T-helper 17 cell (primary cell): Measurements from ENCODE around the gene TNFRSF11A. TPM values are rescaled to one million over a fixed set of nuclear protein-coding genes. Genes with fewer than 3 reads are reported as not detected.

ENCODE experiments used
- ATAC-seq: fragments of 150-1000 bp; cut with Tn5 transposase; 2 replicates; pipeline ENCODE4 v1.10.0; 2021; ENCODE audit warnings: mild to moderate bottlenecking, moderate library complexity
- DNase-seq, 3 donors: peaks; one replicate each; pipeline versions ENCODE4 v3.0.0 to v3.0.0-alpha.2; 2020 to 2021
- H3K9me3 ChIP-seq: one replicate; pipeline ENCODE4 v1.7.0; 2013; ENCODE audit warnings: low read length, mild to moderate bottlenecking; ENCODE audit not compliant: control insufficient read depth, poor library complexity, severe bottlenecking
- H3K27ac Mint-ChIP-seq: one replicate; pipeline ENCODE4 v1.8.0; 2022; ENCODE audit warnings: mild to moderate bottlenecking, moderate library complexity, mixed read lengths
- H3K27me3 Mint-ChIP-seq: one replicate; pipeline ENCODE4 v1.8.0; 2022; ENCODE audit warnings: mixed read lengths
- H3K36me3 Mint-ChIP-seq: one replicate; pipeline ENCODE4 v1.8.0; 2022; ENCODE audit warnings: low read depth, mixed read lengths
- H3K4me1 Mint-ChIP-seq: one replicate; pipeline ENCODE4 v1.8.0; 2022; ENCODE audit warnings: mild to moderate bottlenecking, mixed read lengths
- H3K4me3 Mint-ChIP-seq: one replicate; pipeline ENCODE4 v1.8.0; 2022; ENCODE audit warnings: mild to moderate bottlenecking, moderate library complexity, mixed read lengths
- total RNA-seq, 4 donors: library from RNA in 2 of 4; stranded (reverse) in 2 of 4; gene quantifications; one replicate each; pipeline ENCODE4 v1.2.3 and lab custom pipeline; 2022 to 2026

Gene TNFRSF11A
- total RNA-seq, 2 donors from 2014 or later, result 1.2 to 3.1 TPM

DNA sequence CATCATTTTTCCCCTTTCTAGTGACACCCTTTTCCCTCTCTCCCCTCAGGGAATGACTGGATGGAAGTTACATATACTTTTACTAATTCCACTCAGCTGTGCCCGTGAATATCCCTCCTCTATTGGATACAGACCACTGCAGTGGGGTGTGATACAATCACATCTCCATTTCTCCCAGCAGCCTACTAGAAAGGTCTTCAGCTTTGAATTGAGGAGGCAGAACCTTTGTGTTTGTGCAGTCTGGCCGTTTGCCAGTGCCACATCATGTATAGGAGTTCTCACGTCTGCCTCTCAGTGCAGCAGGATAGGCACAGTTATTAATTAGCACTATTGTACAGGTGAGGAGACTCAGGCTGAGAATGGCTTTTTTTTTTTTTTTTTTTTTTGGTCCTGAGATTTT is 16.4 kb downstream of the TNFRSF11A start:
- Mint-ChIP-seq H3K4me3 (no peak overlapping the region), H3K4me1 (peaks cover 4% of the 10 kb centered on the region)

DNA sequence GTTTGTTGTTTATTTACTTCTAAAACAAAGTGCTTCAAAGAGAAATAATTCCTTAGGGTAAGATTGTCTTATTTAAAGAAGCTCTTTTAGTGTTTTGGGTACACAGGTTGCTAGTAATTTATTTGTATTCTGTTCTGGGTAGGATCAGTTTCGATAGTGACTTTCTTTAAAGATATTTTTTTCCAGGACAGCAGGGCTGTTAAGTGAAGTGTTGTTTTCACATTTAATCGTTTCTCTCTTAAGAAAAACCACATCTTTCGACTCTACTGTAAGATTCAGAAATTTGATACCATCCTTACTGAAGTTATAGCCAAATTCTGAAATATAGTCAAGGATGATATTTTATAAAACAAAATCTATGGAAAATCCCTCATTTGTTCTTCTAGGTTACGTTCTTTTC is 17.8 kb downstream of the TNFRSF11A start:
- ATAC-seq, result no peak
- H3K4me1 Mint-ChIP-seq, result peaks cover 11% of the 10 kb centered on the region
- H3K27ac Mint-ChIP-seq, result no peak overlapping the region
- H3K27me3 Mint-ChIP-seq, result peaks cover 38% of the 10 kb centered on the region
- H3K4me3 Mint-ChIP-seq, result no peak overlapping the region
- H3K9me3 ChIP-seq, result no peaks in the 10 kb centered on the region
- H3K36me3 Mint-ChIP-seq, result peaks cover 2% of the 10 kb centered on the region
- no peak for DNase-seq

More for the DNA sequence above, 16.4 kb downstream of the TNFRSF11A start:
- Mint-ChIP-seq H3K36me3 (peaks cover 2% of the 10 kb centered on the region), H3K27me3 (peaks cover 42% of the 10 kb centered on the region), H3K27ac (no peak overlapping the region)
- DNase-seq, result no peak
- H3K9me3 ChIP-seq, result no peaks in the 10 kb centered on the region
- ATAC-seq, result no peak

DNA sequence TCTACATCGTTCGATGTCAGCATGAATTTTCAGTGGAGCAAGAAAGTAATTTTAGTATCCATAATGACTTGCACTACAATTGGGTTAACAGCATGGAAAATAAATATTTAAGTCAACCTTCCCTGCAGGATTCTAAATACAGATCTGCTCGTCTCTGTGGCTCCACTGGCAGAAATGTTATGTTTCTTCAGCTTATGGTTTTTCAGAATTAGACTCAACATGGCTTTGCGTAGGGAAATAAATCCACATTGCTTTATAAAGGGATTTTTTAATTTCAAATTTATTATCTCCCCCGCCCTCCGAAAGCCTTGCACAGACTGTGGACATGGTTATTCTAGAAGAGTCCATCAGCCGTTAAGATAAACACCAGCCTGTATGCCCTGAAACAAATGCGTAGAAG is 18.2 kb downstream of the TNFRSF11A start:
- Mint-ChIP-seq H3K4me1 (peaks cover 11% of the 10 kb centered on the region), H3K36me3 (peaks cover 2% of the 10 kb centered on the region), H3K27me3 (peaks cover 34% of the 10 kb centered on the region), H3K4me3 (no peak overlapping the region), H3K27ac (no peak overlapping the region)
- DNase-seq (no peak), ATAC-seq (no peak)
- H3K9me3 ChIP-seq, result no peaks in the 10 kb centered on the region

DNA sequence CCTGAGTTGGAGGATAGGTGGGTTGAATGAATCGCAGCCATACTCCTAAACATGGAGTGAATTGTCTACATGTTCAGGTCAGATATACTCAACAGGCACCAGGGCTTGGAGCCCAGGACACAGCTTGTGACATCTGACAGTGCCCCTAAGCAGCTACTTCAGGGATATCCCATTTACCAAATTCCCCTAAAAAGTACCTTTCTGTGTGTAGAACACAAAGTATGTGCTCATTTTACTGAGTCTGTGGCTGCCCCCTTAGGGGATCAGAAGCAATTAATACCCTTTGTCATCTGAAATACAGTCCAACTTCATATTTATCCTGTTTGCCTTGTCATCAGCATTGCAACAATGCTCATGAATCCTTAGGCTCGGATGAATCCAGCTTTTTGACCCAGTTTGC is 20.8 kb downstream of the TNFRSF11A start:
- no peak overlapping the region for H3K27ac Mint-ChIP-seq
- no peak for ATAC-seq

DNA sequence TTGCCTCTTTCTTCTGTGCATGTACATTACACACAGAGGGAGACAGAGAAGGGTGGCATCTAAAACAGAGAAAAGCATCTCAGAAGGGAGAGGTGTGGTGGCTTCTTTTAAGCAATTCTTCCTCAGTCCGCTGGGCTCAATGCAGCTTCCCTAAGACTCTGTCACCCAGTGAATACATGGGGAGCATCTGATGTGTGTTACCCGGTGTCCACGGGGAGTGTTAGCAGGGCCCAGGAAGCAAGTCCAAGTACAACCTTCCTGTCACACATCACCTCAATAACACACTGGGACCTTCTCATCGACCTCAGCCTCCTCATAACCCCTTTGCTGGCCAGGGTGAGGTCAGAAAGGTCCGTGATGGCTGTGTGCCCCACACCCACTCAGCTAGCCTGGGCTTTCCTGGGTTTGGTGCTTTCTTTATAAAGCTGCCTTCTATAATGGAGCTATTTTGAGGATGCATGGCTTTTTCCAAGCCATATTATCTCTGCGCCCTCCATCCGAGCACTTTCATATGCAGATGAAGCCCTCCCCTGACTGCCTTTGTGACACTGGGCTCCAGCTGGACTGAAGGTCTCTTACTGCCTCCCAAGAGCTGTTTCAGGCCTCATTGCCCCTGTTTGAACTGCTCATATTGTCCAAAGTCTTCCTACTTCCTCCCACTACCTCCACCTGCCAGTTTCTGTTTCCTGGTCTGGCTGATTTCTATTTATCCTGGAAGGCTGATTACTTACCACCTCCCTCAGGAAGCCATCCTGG is 21.4 kb downstream of the TNFRSF11A start:
- Mint-ChIP-seq H3K4me1 (peaks cover 12% of the 10 kb centered on the region), H3K27ac (peak overlapping the region; percentile 47)
- no peak for ATAC-seq

More for the DNA sequence above, 20.8 kb downstream of the TNFRSF11A start:
- Mint-ChIP-seq H3K4me1 (peaks cover 12% of the 10 kb centered on the region), H3K36me3 (no peaks in the 10 kb centered on the region), H3K4me3 (no peak overlapping the region), H3K27me3 (peaks cover 22% of the 10 kb centered on the region)
- no peaks in the 10 kb centered on the region for H3K9me3 ChIP-seq
- DNase-seq, result no peak

DNA sequence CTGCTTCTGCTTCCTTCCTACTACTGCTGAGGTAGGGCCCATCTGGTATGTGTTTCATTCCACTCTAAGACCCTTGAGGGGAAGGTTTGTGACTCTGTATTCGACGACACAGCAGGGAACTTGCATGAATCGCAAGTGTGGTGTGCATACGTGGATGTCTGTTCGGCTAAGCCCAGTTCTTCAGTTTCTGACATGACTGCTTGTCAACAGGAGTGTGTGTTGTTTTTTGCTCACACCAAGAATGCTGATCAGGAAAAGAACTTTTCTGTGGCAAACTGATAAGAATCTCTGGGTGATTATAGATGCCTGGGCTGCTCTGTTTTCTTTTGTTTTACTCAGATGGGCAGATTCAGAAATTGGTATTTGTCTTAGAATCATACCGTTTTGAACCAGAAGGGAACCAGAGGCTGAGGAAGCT is 22.0 kb downstream of the TNFRSF11A start:
- H3K4me3 Mint-ChIP-seq, result no peak overlapping the region
- peaks cover 15% of the 10 kb centered on the region for H3K27me3 Mint-ChIP-seq
- DNase-seq (no peak), ATAC-seq (no peak)
- peak overlapping the region; percentile 47 for H3K27ac Mint-ChIP-seq
- H3K4me1 Mint-ChIP-seq, result peaks cover 12% of the 10 kb centered on the region
- H3K9me3 ChIP-seq, result no peaks in the 10 kb centered on the region
- H3K36me3 Mint-ChIP-seq, result no peaks in the 10 kb centered on the region

More for the DNA sequence above, 21.4 kb downstream of the TNFRSF11A start:
- Mint-ChIP-seq H3K36me3 (no peaks in the 10 kb centered on the region), H3K4me3 (no peak overlapping the region), H3K27me3 (peaks cover 16% of the 10 kb centered on the region)
- H3K9me3 ChIP-seq, result no peaks in the 10 kb centered on the region
- DNase-seq, result no peak

DNA sequence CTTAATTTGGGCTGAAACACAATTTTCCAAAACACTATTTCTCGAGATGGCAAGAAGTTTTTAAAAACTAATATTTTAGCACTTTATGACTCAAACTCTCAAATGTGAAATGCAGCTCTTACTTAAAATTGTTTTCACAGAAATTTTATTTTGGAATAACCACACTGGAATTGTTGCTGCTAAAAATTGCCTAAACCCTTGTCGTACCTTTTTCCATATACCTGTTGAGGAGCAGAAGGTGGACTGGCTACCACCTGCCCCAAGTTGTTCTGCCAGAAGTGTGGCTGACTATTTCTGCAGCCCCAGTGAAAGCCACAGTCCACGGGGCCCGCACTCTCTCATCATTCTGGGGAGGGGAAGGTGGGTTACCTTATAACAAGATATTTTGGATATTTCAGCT is 23.4 kb downstream of the TNFRSF11A start:
- Mint-ChIP-seq H3K36me3 (no peaks in the 10 kb centered on the region), H3K4me3 (no peak overlapping the region), H3K4me1 (peaks cover 12% of the 10 kb centered on the region), H3K27me3 (peaks cover 15% of the 10 kb centered on the region), H3K27ac (no peak overlapping the region)
- ATAC-seq, result no peak
- no peaks in the 10 kb centered on the region for H3K9me3 ChIP-seq
- no peak for DNase-seq

DNA sequence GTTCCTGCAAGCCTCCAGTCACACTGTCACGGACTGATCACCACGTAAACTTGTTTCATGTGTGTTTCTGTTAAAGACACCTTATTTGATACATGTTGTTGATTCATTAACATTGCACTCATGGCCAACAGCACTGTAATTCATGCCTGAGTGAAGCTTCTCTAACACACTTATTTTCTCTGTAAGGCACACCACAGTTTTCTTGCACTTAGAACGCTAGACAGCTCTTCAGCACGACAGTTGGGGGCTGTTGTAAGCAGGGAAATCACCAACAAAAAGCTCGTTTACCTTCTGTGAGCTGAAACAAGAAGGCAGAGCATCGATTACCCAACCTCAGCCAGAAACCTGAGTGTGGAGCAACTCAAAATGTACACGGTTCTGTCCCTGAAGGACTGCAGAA is 28.1 kb downstream of the TNFRSF11A start:
- Mint-ChIP-seq H3K4me3 (no peak overlapping the region), H3K36me3 (no peaks in the 10 kb centered on the region)
- ATAC-seq, result no peak

DNA sequence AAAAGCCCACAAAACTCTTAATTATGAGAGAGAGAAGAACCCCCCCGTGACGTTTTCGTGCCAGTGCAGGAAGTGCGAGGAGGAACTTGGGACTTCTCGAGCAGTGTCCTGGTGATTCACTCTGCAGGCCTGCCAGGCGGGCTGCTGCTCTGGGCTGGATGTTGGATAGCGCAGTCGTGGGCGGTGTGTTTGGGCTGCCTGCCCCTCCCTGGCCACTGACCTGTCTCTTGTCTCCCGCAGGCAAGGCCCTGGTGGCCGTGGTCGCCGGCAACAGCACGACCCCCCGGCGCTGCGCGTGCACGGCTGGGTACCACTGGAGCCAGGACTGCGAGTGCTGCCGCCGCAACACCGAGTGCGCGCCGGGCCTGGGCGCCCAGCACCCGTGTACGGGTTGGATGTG is 29.0 kb downstream of the TNFRSF11A start:
- Mint-ChIP-seq H3K4me1 (peaks cover 3% of the 10 kb centered on the region), H3K27me3 (peaks cover 4% of the 10 kb centered on the region), H3K27ac (no peak overlapping the region), H3K36me3 (no peaks in the 10 kb centered on the region), H3K4me3 (no peak overlapping the region)
- ATAC-seq (no peak), DNase-seq (no peak)
- no peaks in the 10 kb centered on the region for H3K9me3 ChIP-seq

More for the DNA sequence above, 28.1 kb downstream of the TNFRSF11A start:
- H3K27me3 Mint-ChIP-seq, result peaks cover 4% of the 10 kb centered on the region
- no peak overlapping the region for H3K27ac Mint-ChIP-seq
- no peak for DNase-seq
- H3K4me1 Mint-ChIP-seq, result peaks cover 3% of the 10 kb centered on the region
- no peaks in the 10 kb centered on the region for H3K9me3 ChIP-seq

DNA sequence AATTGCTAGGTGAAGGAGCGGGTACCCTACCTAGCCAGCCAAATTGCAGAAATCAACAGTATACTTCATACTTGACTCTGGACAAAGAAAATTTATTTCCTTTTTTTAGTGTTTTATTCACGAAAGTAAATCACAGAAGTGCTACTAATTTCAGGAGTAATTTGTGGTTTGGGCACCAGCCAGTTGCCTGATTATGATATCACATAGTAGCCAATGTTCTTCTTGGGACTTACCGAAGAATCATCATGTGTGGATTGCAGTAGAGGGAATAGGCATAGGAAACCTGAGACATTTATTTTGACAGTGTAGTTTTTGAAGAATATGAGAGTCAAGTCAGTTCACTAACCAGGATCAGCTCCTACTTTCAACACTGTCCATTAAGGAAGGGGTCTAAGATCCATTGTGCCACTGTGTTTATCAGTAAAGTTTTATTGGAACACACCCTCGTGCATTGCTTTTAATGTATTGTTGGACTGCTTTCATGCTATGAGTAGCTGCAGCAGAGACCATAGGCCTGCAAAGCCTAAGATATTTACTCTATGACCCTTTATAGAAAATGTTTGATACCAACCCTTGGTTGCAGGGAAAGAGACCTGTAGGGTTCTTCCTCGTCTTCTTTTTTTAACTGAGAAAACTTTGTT is 32.1 kb downstream of the TNFRSF11A start:
- Mint-ChIP-seq H3K4me1 (peaks cover 2% of the 10 kb centered on the region), H3K27me3 (peaks cover 6% of the 10 kb centered on the region), H3K27ac (no peak overlapping the region), H3K36me3 (peaks cover 3% of the 10 kb centered on the region), H3K4me3 (no peak overlapping the region)
- no peaks in the 10 kb centered on the region for H3K9me3 ChIP-seq
- no peak for ATAC-seq
- no peak for DNase-seq

DNA sequence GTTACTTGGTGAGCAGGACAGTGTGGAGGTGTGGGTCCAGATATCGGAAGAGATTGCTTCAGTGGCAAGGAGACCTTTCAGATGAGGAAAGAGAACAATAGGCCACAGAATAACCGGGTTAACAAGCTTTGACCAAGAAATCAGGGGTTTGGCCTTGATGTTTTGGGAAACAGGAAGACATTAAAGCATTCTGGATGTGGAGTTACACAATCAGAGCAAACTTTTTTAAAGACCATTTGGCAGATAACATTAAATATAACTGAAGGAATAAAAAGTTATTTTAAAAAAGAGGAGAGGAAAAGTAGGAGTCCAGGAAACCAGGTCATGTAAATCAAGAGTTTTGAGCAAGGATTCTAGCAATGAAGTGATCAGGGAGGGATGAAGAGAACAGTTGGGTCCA is 35.7 kb downstream of the TNFRSF11A start:
- H3K9me3 ChIP-seq, result no peaks in the 10 kb centered on the region
- H3K36me3 Mint-ChIP-seq, result peaks cover 3% of the 10 kb centered on the region
- DNase-seq (no peak), ATAC-seq (no peak)
- H3K27ac Mint-ChIP-seq, result no peak overlapping the region
- peaks cover 14% of the 10 kb centered on the region for H3K27me3 Mint-ChIP-seq
- peaks cover 2% of the 10 kb centered on the region for H3K4me1 Mint-ChIP-seq
- no peak overlapping the region for H3K4me3 Mint-ChIP-seq

DNA sequence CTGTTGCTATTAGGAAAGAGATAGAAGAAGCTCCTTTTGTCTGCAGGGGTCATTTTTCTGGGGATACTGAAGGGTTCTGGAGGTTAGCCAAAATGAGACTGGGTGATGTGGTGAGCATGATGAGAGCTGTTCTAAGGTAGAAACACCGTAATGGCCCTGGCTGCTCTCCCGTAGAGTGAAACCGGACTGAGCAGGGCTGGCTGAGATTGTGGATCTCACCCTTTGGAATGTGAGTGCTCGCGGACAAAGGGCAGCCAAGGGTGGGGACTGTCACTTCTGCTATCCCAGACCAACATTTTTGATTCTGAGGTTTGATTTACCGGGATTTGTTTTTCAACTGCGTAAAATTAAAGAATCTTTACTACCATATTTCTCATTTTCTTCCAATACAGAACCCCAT is 36.2 kb downstream of the TNFRSF11A start:
- H3K4me3 Mint-ChIP-seq, result no peak overlapping the region
- no peak overlapping the region for H3K27ac Mint-ChIP-seq
- H3K36me3 Mint-ChIP-seq, result peaks cover 5% of the 10 kb centered on the region
- no peaks in the 10 kb centered on the region for H3K9me3 ChIP-seq
- ATAC-seq, result no peak
- no peak for DNase-seq
- H3K4me1 Mint-ChIP-seq, result peaks cover 2% of the 10 kb centered on the region
- peaks cover 19% of the 10 kb centered on the region for H3K27me3 Mint-ChIP-seq

DNA sequence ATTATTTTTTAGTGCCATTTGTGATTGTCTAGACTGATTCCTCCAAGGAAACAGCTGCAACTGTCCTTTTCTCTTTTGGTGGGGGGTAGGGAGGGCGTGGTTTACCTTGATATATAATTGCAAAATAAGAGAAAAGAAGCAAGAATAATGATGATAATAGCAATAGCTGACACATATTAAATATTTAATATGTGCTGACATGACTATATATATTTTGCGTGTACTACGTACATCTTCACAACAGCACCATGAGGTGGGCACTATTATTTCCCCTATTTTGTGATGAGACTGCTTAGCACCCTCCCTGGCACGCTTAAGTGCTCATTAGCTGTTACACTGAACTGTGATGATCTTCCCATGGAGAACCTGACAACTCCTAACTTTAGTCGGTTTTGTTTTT is 39.4 kb downstream of the TNFRSF11A start:
- H3K4me3 Mint-ChIP-seq, result no peak overlapping the region
- no peak overlapping the region for H3K27ac Mint-ChIP-seq
- ATAC-seq (no peak), DNase-seq (no peak)
- H3K27me3 Mint-ChIP-seq, result peaks cover 26% of the 10 kb centered on the region
- H3K36me3 Mint-ChIP-seq, result peaks cover 5% of the 10 kb centered on the region
- H3K4me1 Mint-ChIP-seq, result peaks cover 4% of the 10 kb centered on the region
- no peaks in the 10 kb centered on the region for H3K9me3 ChIP-seq

DNA sequence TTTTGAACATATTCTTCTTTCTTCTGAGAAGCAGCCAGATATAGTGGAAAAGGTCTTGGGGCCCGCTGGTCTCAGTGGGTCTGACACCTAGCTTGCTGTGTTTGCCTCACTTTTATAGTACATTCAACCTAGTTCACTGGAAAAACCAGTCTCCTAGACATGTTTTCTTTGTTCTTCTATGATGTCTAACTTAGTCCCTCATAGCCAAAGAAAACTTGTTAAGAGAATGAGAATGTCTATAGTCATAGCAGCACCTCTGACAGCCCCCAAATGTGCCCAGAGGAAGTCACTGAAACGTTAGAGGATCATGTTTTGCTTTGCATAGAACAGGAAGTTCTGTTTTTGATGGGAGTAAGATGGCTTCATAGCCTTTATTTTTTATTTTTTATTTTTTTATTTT is 40.3 kb downstream of the TNFRSF11A start:
- Mint-ChIP-seq H3K27me3 (peaks cover 26% of the 10 kb centered on the region), H3K4me1 (peaks cover 4% of the 10 kb centered on the region), H3K36me3 (peaks cover 5% of the 10 kb centered on the region), H3K27ac (no peak overlapping the region), H3K4me3 (no peak overlapping the region)
- no peaks in the 10 kb centered on the region for H3K9me3 ChIP-seq
- DNase-seq (no peak), ATAC-seq (no peak)
